K562 (cell line): ENCODE measurements around the gene CMTM1. TPM values are rescaled to one million over a fixed set of nuclear protein-coding genes. Genes with fewer than 3 reads are reported as not detected.

Experiments used
- ATAC-seq: fragments of 200-7000 bp; cut with Tn5 transposase; 3 replicates; pipeline ENCODE4 v1.9.1; 2020; ENCODE audit warnings: moderate library complexity
- BruUV-seq: library from RNA; stranded (reverse); fragments of 400-500 nt; replicated peaks from 2 replicates; lab custom pipeline; 2021; lab: Mats Ljungman, UMichigan
- CTCF ChIA-PET: fragments of 300-600 bp; formaldehyde crosslinking; extraction: SDS; loops from one replicate; lab custom pipeline; 2021; ENCODE audit warnings: low intra/inter-chr PET ratio; lab: Yijun Ruan, JAX
- POLR2A ChIA-PET: fragments of 300-600, 350-650 bp; sonication (Branson Sonifier 250); formaldehyde crosslinking; extraction: SDS; loops from one replicate; lab custom pipeline; 2021; ENCODE audit warnings: antibody characterized with exemption, inconsistent platforms; lab: Yijun Ruan, JAX
- DNase-seq, 4 experiments: peaks; one replicate each; pipeline versions ENCODE4 v3.0.0 to v3.0.0-alpha.2; 2011 to 2018; ENCODE audit warnings: low spot score in 3 of 4, mixed read lengths in 3 of 4; ENCODE audit errors: extremely low read depth in 1 of 4
- FAIRE-seq: peaks from 2 replicates; lab custom pipeline; 2011; peaks lifted over from hg19 to GRCh38; lab: Jason Lieb, UNC
- H2AFZ ChIP-seq: 2 replicates; pipeline ENCODE4 v1.6.0; 2011; ENCODE audit warnings: low read depth, low read length, control low read depth, inconsistent platforms
- H3K27ac ChIP-seq: fragments of 200-600 bp; 3 replicates; pipeline ENCODE4 v1.8.0; 2011; ENCODE audit warnings: low read depth, mild to moderate bottlenecking, control low read depth, inconsistent platforms, low read length, moderate library complexity, mixed read lengths; ENCODE audit errors: extremely low read depth
- H3K27me3 ChIP-seq, 2 experiments: fragments of 300-600 bp in 1 of 2; 2 replicates in 1 of 2; 3 replicates in 1 of 2; pipeline versions ENCODE4 v1.6.0 to v1.8.0; 2011; ENCODE audit warnings: inconsistent platforms in 2 of 2, low read length in 2 of 2, mild to moderate bottlenecking in 1 of 2, mixed read lengths in 1 of 2, moderate library complexity in 1 of 2; ENCODE audit not compliant: control insufficient read depth in 2 of 2, insufficient read depth in 2 of 2
- H3K36me3 ChIP-seq: fragments of 300-600 bp; 3 replicates; pipeline ENCODE4 v1.8.0; 2011; ENCODE audit warnings: mild to moderate bottlenecking, low read length, inconsistent platforms; ENCODE audit not compliant: control insufficient read depth, insufficient read depth
- H3K4me1 ChIP-seq, 2 experiments: fragments of 200-600 bp in 1 of 2; replicated peaks in 1 of 2; 2 replicates in 1 of 2; 3 replicates in 1 of 2; pipeline versions ENCODE4 v1.5.1 to v1.8.0; 2011; ENCODE audit warnings: inconsistent platforms in 2 of 2, low read length in 2 of 2, mild to moderate bottlenecking in 1 of 2, mixed read lengths in 1 of 2, moderate library complexity in 1 of 2; ENCODE audit not compliant: control insufficient read depth in 2 of 2, insufficient read depth in 2 of 2
- H3K4me2 ChIP-seq: 2 replicates; pipeline ENCODE4 v1.6.1; 2011; ENCODE audit warnings: low read length, control low read depth, inconsistent platforms, mixed read lengths; ENCODE audit not compliant: insufficient read depth
- H3K4me3 ChIP-seq: fragments of 200-600 bp; sonication (generic), shearing (Covaris generic); 2 replicates; pipeline ENCODE4 v1.5.1; 2016; ENCODE audit warnings: control low read depth, inconsistent platforms
- H3K79me2 ChIP-seq: fragments of 200-600 bp; 3 replicates; pipeline ENCODE4 v1.8.0; 2011; ENCODE audit warnings: low read length, inconsistent platforms; ENCODE audit not compliant: control insufficient read depth, insufficient read depth
- H3K9ac ChIP-seq, 2 experiments: 2 replicates each; pipeline versions ENCODE4 v1.6.0 to v1.6.1; 2011; ENCODE audit warnings: low read depth in 2 of 2, low read length in 2 of 2, control low read depth in 1 of 2, inconsistent platforms in 1 of 2, mild to moderate bottlenecking in 1 of 2, mixed read lengths in 1 of 2; ENCODE audit not compliant: insufficient read depth in 1 of 2
- H3K9me1 ChIP-seq: one replicate; pipeline ENCODE4 v1.6.0; 2011; ENCODE audit warnings: inconsistent platforms, mild to moderate bottlenecking, low read length, moderate library complexity; ENCODE audit not compliant: control insufficient read depth, insufficient read depth
- H3K9me3 ChIP-seq: replicated peaks from 2 replicates; pipeline ENCODE4 v1.5.1; 2011; ENCODE audit warnings: low read depth, low read length, inconsistent platforms; ENCODE audit not compliant: control insufficient read depth, insufficient read depth
- H4K20me1 ChIP-seq: replicated peaks from 2 replicates; pipeline ENCODE4 v1.6.1; 2011; ENCODE audit warnings: low read length, inconsistent platforms, mixed read lengths; ENCODE audit not compliant: control insufficient read depth, insufficient read depth
- CBX8 ChIP-seq: fragments of 200-600 bp; sonication (generic); IDR thresholded peaks from 2 replicates; pipeline ENCODE4 v1.6.1; 2012; ENCODE audit warnings: borderline replicate concordance, mixed run types, low read depth, mild to moderate bottlenecking, moderate library complexity, mixed read lengths, low read length, control low read depth, inconsistent platforms; ENCODE audit not compliant: poor library complexity, severe bottlenecking; ENCODE audit errors: extremely low read depth
- ETS1 ChIP-seq: conservative IDR thresholded peaks from 2 replicates; pipeline ENCODE4 v1.6.1; 2011; ENCODE audit warnings: low read depth, mild to moderate bottlenecking, low read length; ENCODE audit not compliant: control insufficient read depth
- FOXA1 ChIP-seq: fragments of 450-650 bp; IDR thresholded peaks from 2 replicates; pipeline ENCODE4 v1.6.1; 2016; ENCODE audit warnings: mild to moderate bottlenecking, borderline replicate concordance
- FUS ChIP-seq: fragments of 200-400 bp; formaldehyde crosslinking; optimal IDR thresholded peaks from 2 replicates; pipeline ENCODE3; 2017; ENCODE audit warnings: low read depth, low read length
- MAFK ChIP-seq: IDR thresholded peaks from 2 replicates; pipeline ENCODE4 v1.6.1; 2011; ENCODE audit warnings: low read length, improper control_type of control experiment
- RBM17 ChIP-seq: fragments of 200-400 bp; formaldehyde crosslinking; IDR thresholded peaks from 2 replicates; pipeline ENCODE4 v1.6.1; 2017; ENCODE audit warnings: low read depth, mild to moderate bottlenecking, low read length, borderline replicate concordance
- SPI1 ChIP-seq: IDR thresholded peaks from 2 replicates; pipeline ENCODE4 v1.6.1; 2011; ENCODE audit warnings: low read depth, low read length, control low read depth, borderline replicate concordance
- SRSF9 ChIP-seq: fragments of 200-400 bp; formaldehyde crosslinking; IDR thresholded peaks from 2 replicates; pipeline ENCODE4 v1.6.1; 2017; ENCODE audit warnings: low read depth, low read length, borderline replicate concordance
- ZBTB33 ChIP-seq: sonication (generic); formaldehyde crosslinking; IDR thresholded peaks from 2 replicates; pipeline ENCODE4 v1.8.1; 2023; ENCODE audit warnings: mild to moderate bottlenecking, missing genetic modification reagents
- ZNF449 ChIP-seq: fragments of 250-450 bp; sonication (Bioruptor Pico); IDR thresholded peaks from 2 replicates; pipeline ENCODE4 v1.8.0; 2022; ENCODE audit warnings: moderate library complexity, mild to moderate bottlenecking, inconsistent platforms
- ZZZ3 ChIP-seq: fragments of 450-650 bp; IDR thresholded peaks from 2 replicates; pipeline ENCODE4 v1.6.1; 2016; ENCODE audit warnings: antibody characterized with exemption, mild to moderate bottlenecking, moderate library complexity
- WGBS: fragments of 100-300 bp; shearing (Covaris generic); methylation state at CpG from one replicate; pipeline ENCODE4 v1.1.6; 2016; ENCODE audit warnings: low coverage, mixed read lengths; ENCODE audit not compliant: insufficient coverage; ENCODE audit errors: missing lambda C conversion rate; 5-methylcytosine and 5-hydroxymethylcytosine counted together
- in situ Hi-C: fragments of 300-500 bp; cut with MboI; formaldehyde crosslinking; loops from 4 replicates; pipeline ENCODE4 v1.15.0; 2018; ENCODE audit warnings: inconsistent platforms, mixed read lengths
- intact Hi-C: fragments of 100-400 bp; cut with micrococcal nuclease; formaldehyde crosslinking; loops from 2 replicates; pipeline ENCODE4 v1.14.2; 2022
- polyA plus RNA-seq, 8 experiments: library from polyadenylated mRNA; depleted of rRNA in 4 of 8; stranded (reverse) in 5 of 8; unstranded in 3 of 8; fragments of >200 nt; fragmentation: Nextera tagmentation in 2 of 8; fragmentation: Illumina TruSeq in 1 of 8; extraction: Ambion mirVana in 2 of 8; extraction: Trizol in 1 of 8; gene quantifications; 2 replicates each; pipeline versions ENCODE4 v1.2.1 to v1.2.3, GENCODE V29; 2011 to 2014; ENCODE audit warnings: inconsistent platforms in 1 of 8, missing spikeins in 1 of 8
- total RNA-seq, 7 experiments: library from RNA; depleted of rRNA in 6 of 7; stranded (reverse); fragments of >200 nt in 6 of 7; fragmentation: Illumina TruSeq in 2 of 7; extraction: Trizol in 2 of 7; gene quantifications; 2 replicates each; pipeline versions ENCODE4 v1.2.1 to v1.2.3, GENCODE V29; 2011 to 2021; ENCODE audit warnings: low replicate concordance in 1 of 7
- TF ChIP-seq, protein P1 (sequence below): sonication (generic); formaldehyde crosslinking; IDR thresholded peaks from 2 replicates; pipeline ENCODE4 v1.8.0; 2022; ENCODE audit warnings: missing genetic modification reagents, mild to moderate bottlenecking, moderate library complexity, borderline replicate concordance
- TF ChIP-seq, protein P2 (sequence below): sonication (generic); formaldehyde crosslinking; IDR thresholded peaks from 2 replicates; pipeline ENCODE4 v1.8.1; 2023; ENCODE audit warnings: mild to moderate bottlenecking, missing genetic modification reagents

Gene CMTM1
- total and polyA plus RNA-seq, 9 of the 15 experiments (the other 6 are each of a cell fraction or from before 2014, with no cell fraction given), result 0.25 to 2.6 (median 1.1) TPM; not detected in 2

DNA sequence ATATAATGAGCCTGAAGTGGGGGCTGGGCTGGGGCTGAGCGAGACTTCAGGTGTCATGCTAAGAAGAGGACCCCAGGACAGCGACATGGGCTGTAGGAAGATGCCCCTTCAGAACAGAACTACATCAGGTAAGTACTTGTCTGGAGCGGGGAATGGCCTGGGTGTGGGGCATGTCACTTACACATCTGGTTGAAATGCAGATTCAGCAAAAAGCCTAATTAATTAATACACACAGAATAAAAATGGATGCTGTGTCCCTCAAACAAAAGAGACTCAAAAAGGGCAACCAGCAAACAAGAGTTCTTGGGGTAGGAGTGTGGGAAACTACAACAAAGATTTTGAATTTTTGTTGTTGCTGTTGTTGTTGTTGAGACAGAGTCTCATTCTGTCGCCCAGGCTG is 24.8 kb downstream of the CMTM1 start:
- intact Hi-C loops, result no loop called here
- no peak for DNase-seq
- Histone ChIP-seq H3K9ac (no peak overlapping the region), H3K27me3 (peaks cover 0 to 8% of the 10 kb centered on the region in 2 experiments; a peak in 1 of 5 replicates), H3K9me1 (no peaks in the 10 kb centered on the region), H3K27ac (no peak overlapping the region), H3K4me3 (no peak overlapping the region), H3K4me2 (no peak overlapping the region), H3K9me3 (no peaks in the 10 kb centered on the region), H2AFZ (no peak overlapping the region), H3K36me3 (no peaks in the 10 kb centered on the region), H4K20me1 (no peaks in the 10 kb centered on the region), H3K79me2 (no peaks in the 10 kb centered on the region), H3K4me1 (no peaks in the 10 kb centered on the region; a peak in 1 of 5 replicates)
- POLR2A ChIA-PET, result interaction anchor here (0.9 kb wide), 1 partner anchor 184 kb away, joined by 3 read pairs; no protein-coding TSS in a partner anchor
- ATAC-seq, result no peak
- in situ Hi-C loops, result loop anchor here (5.0 kb wide), 1 partner anchor 184 kb away; no protein-coding TSS in a partner anchor
- no TSS peak for BruUV-seq
- FAIRE-seq, result no peak
- CTCF ChIA-PET, result interaction anchor here (3.5 kb wide), 1 partner anchor 184 kb away, joined by 22 read pairs; no protein-coding TSS in a partner anchor
- 42% methylated on average over 4 of the region's 4 CpGs for WGBS
- TF ChIP-seq ZNF449 (CRISPR knock-in tag), result no peak
- no peak for TF ChIP-seq SRSF9
- no peak for TF ChIP-seq RBM17
- no peak for TF ChIP-seq ETS1
- TF ChIP-seq SPI1, result no peak
- TF ChIP-seq, protein P1, sequence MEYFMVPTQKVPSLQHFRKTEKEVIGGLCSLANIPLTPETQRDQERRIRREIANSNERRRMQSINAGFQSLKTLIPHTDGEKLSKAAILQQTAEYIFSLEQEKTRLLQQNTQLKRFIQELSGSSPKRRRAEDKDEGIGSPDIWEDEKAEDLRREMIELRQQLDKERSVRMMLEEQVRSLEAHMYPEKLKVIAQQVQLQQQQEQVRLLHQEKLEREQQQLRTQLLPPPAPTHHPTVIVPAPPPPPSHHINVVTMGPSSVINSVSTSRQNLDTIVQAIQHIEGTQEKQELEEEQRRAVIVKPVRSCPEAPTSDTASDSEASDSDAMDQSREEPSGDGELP, result no peak
- TF ChIP-seq FUS, result no peak
- TF ChIP-seq FOXA1, result no peak
- TF ChIP-seq ZBTB33 (CRISPR knock-in tag), result no peak
- TF ChIP-seq MAFK, result peak; percentile 54; the same call in 1 of the 2 replicates
- no peak for TF ChIP-seq CBX8
- no peak for TF ChIP-seq ZZZ3
- TF ChIP-seq, protein P2, sequence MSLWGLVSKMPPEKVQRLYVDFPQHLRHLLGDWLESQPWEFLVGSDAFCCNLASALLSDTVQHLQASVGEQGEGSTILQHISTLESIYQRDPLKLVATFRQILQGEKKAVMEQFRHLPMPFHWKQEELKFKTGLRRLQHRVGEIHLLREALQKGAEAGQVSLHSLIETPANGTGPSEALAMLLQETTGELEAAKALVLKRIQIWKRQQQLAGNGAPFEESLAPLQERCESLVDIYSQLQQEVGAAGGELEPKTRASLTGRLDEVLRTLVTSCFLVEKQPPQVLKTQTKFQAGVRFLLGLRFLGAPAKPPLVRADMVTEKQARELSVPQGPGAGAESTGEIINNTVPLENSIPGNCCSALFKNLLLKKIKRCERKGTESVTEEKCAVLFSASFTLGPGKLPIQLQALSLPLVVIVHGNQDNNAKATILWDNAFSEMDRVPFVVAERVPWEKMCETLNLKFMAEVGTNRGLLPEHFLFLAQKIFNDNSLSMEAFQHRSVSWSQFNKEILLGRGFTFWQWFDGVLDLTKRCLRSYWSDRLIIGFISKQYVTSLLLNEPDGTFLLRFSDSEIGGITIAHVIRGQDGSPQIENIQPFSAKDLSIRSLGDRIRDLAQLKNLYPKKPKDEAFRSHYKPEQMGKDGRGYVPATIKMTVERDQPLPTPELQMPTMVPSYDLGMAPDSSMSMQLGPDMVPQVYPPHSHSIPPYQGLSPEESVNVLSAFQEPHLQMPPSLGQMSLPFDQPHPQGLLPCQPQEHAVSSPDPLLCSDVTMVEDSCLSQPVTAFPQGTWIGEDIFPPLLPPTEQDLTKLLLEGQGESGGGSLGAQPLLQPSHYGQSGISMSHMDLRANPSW, result no peak
